GM21529 (cell line): ENCODE data around the gene SFI1.
"Not testable (repeated sequence)": the region's sequence is repeated elsewhere in the genome, so short reads cannot be mapped to it uniquely, and the experiment has no call there.

Experiments used
- ATAC-seq: cut with Tn5 transposase; IDR thresholded peaks from one replicate; pipeline ENCODE4 v1.9.1; 2021; ENCODE audit not compliant: unreplicated experiment

The SFI1 gene

GRCh38 chr22:31496007-31496734 is at the start of gene SFI1:
Gene SFI1, plus strand, starts transcription at chr22:31496536. Its CDS starts 11,749 bp downstream, at chr22:31508285.
- peak; percentile 72 for ATAC-seq

- no peak for ATAC-seq
Observed at GRCh38 chr22:31446767-31447166, 49.6 kb upstream of the SFI1 start.

- no peak for ATAC-seq
Observed at GRCh38 chr22:31447337-31447736, 49.0 kb upstream of the SFI1 start.

- ATAC-seq: no peak
Observed at GRCh38 chr22:31448382-31448781, 48.0 kb upstream of the SFI1 start.

GRCh38 chr22:31449506-31449905 is 46.8 kb upstream of the SFI1 start:
- ATAC-seq: no peak

- ATAC-seq: no peak
Observed at GRCh38 chr22:31451709-31452571, 44.4 kb upstream of the SFI1 start.

GRCh38 chr22:31461699-31462098 is 34.6 kb upstream of the SFI1 start:
- no peak for ATAC-seq

- no peak for ATAC-seq
Observed at GRCh38 chr22:31465307-31465706, 31.0 kb upstream of the SFI1 start.

- ATAC-seq: no peak
Observed at GRCh38 chr22:31474743-31475142, 21.6 kb upstream of the SFI1 start.

- ATAC-seq: no peak
Observed at GRCh38 chr22:31475800-31476199, 20.5 kb upstream of the SFI1 start.

- peak; percentile 76 for ATAC-seq
Observed at GRCh38 chr22:31477329-31477728, 19.0 kb upstream of the SFI1 start.

- no peak for ATAC-seq
Observed at GRCh38 chr22:31481129-31481528, 15.2 kb upstream of the SFI1 start.

- ATAC-seq: not testable (repeated sequence)
Observed at GRCh38 chr22:31482470-31482869, 13.9 kb upstream of the SFI1 start.

GRCh38 chr22:31486369-31486768 is 10.0 kb upstream of the SFI1 start:
- ATAC-seq: not testable (repeated sequence)

GRCh38 chr22:31486951-31487350 is 9.4 kb upstream of the SFI1 start:
- no peak for ATAC-seq

GRCh38 chr22:31488346-31488883 is 7.9 kb upstream of the SFI1 start:
- ATAC-seq: no peak

GRCh38 chr22:31488988-31489617 is 7.2 kb upstream of the SFI1 start:
- no peak for ATAC-seq

- ATAC-seq: peak; percentile 32
Observed at GRCh38 chr22:31489632-31490495, 6.5 kb upstream of the SFI1 start, which contains the start of gene EIF4ENIF1. Gene EIF4ENIF1, minus strand, starts transcription at chr22:31489842. Its CDS starts 1,124 bp downstream, at chr22:31488718.

- ATAC-seq: peak; percentile 53
Observed at GRCh38 chr22:31490496-31490925, 5.8 kb upstream of the SFI1 start.
